LNCAP (cell line): ENCODE data around the gene RNF17.

Experiments used
- TF ChIP-seq, protein P1 (sequence below): fragments of 450-650 bp; IDR thresholded peaks from 2 replicates; pipeline ENCODE4 v1.5.1; 2017; ENCODE audit warnings: mild to moderate bottlenecking

RNF17 gene

DNA sequence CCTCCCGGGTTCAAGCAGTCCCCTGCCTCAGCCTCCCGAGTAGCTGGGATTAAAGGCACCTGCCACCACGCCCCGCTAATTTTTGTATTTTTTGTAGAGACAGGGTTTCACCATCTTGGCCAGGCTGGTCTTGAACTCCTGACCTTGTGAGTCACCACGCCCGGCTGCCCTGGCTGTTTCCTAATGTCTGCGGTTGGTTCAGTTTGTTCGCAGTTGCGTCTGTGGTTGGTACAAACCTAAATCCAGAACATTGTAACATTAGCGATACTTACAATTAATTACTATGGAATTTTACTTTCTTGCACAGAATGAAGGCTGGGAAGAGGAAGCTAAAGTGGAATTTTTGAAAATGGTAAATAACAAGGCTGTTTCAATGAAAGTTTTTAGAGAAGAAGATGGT is 38.1 kb downstream of the RNF17 start:
- TF ChIP-seq, protein P1, sequence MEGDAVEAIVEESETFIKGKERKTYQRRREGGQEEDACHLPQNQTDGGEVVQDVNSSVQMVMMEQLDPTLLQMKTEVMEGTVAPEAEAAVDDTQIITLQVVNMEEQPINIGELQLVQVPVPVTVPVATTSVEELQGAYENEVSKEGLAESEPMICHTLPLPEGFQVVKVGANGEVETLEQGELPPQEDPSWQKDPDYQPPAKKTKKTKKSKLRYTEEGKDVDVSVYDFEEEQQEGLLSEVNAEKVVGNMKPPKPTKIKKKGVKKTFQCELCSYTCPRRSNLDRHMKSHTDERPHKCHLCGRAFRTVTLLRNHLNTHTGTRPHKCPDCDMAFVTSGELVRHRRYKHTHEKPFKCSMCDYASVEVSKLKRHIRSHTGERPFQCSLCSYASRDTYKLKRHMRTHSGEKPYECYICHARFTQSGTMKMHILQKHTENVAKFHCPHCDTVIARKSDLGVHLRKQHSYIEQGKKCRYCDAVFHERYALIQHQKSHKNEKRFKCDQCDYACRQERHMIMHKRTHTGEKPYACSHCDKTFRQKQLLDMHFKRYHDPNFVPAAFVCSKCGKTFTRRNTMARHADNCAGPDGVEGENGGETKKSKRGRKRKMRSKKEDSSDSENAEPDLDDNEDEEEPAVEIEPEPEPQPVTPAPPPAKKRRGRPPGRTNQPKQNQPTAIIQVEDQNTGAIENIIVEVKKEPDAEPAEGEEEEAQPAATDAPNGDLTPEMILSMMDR = no peak

DNA sequence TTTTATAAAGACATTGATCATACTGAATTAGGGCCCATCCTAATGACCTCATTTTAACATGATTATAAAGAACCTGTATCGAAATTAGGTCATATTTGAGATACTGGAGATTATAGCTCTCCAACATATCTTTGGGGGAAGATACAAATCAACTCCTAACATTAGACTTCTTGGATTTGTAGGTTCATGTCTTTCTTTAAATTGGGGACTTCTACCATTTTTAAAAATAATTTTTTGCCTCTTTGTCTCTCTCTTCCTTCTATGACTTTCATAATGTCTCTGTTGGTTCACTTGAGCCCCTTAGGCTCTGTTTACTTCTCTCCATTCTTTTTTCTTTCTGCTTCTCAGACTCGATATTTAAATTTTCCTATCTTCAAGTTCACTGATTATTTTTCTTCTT is 57.2 kb downstream of the RNF17 start:
- TF ChIP-seq, protein P1 = no peak

DNA sequence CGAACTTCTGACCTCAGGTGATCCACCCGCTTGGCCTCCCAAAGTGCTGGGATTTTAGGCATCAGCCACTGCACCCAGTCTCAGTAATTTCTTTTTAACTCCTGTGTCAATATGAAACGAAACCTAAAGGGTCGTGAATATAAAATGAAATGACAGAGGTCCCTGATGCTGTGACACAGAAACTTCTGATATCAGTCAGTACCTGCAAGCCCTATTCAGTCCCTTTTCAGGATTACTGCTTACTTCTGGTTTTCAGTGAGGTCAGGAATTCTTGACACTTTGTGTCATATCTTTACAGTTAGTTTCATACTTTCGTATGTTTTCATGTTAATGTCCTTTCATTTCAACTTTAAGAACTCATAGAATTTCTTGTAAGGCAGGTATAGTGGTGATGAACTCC is 58.7 kb downstream of the RNF17 start:
- TF ChIP-seq, protein P1 = no peak

DNA sequence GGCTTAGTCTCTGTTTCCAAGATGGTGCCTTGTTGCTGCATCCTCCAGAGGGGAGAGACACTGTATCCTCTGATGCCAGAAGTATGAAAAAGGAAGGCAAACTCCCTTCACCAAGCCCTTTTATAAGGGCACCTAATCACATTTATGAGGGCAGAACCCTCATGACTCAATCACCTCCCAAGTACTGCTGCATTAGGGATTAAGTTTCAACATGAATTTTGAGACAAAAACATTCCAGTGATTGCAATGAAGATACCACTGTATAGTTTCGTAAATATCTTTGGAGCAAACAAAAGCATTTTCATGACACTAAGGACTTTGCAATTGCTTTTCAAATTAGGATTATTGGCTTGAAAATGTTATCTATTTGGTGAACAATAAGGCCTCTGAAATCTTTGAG is 63.8 kb downstream of the RNF17 start:
- TF ChIP-seq, protein P1 = no peak

DNA sequence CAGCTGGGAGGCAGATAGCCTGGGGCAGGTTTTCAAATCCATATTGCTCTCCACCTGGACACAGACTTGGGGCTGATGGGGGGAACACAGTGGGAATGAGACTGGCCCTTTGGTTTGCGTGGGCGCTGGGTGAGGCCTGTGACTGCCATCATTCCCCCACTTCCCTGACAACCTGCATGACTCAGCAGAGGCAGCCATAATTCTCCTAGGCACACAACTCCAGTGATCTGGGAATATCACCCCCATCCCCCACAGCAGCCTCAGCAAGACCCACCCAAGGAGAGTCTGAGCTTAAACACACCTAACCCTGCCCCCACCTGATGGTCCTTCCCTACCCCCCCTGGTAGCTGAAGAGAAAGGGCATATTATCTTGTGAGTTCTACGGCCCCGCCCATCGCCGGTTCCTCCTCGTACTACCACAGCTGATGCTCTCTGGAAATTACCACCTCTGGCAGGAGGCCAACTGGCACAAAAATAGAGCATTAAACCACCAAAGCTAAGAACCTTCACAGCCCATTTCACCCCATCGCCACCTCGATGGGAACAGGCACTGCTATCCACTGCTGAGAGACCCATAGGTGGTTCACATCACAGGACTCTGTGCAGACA is 71.0 kb downstream of the RNF17 start:
- TF ChIP-seq, protein P1 = no peak

DNA sequence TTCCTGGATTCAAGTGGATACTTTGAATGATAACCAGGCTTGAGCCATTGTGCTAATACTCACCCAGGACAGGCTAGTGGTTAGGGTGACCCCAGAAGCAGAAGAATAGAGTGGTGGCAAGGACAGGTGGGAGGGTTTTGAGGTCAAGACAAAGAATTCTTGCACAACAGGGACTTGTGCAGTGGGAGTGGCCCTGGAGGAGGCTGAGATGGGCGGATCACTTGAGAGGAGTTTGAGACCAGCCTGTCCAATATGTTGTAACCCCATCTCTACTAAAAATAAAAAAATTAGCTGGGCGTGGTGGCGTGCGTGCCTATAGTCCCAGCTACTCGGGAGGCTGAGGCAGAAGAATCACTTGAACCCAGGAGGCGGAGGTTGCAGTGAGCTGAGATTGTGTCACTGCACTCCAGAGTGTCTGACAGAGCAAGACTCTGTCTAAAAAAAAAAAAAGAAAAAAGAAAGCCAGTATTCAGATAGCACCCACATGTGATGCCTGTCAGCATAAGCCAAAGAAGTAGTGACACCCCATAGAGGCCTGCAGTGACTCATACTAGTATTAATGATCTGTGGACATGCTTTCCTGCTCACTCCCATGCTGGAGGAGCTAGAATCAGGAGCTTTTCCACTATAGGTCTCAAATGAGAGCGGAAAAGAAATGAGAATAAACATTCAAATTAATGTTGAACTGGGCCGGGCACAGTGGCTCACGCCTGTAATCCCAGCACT is 78.7 kb downstream of the RNF17 start:
- TF ChIP-seq, protein P1 = no peak

DNA sequence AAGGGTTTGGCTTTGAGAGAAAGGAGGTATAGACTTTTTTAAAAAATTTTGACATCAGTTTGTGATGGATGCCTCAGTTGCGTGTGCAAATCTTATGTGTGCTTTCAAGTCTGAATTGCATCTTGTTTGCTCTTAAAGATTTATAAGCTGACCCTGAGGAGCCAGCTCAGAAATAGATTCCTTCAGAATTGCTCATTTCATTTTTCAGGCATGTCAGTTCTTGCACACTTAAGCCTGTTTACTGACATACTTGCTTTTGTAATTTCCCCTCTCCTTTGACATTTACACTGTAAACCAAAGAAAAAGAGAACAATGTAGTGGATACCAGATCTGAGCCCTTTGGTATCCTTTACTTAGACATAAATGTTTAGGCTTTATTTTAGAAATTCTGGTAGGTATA is 87.6 kb downstream of the RNF17 start:
- TF ChIP-seq, protein P1 = no peak
